Renal cortex interstitium (tissue), 11 donors: ENCODE results near the gene RGS19. TPM values are rescaled to one million over a fixed set of nuclear protein-coding genes. Genes with fewer than 3 reads are reported as not detected.

ENCODE experiments used
- DNase-seq, 11 donors: peaks; one replicate each; pipeline ENCODE4 v3.0.0-alpha.2; 2013; ENCODE audit warnings: low read depth in 9 of 11, low spot score in 4 of 11; ENCODE audit errors: extremely low read depth in 1 of 11
- polyA plus RNA-seq, 3 donors: library from polyadenylated mRNA; unstranded; fragments of 120-200 nt; gene quantifications; one replicate each; pipeline ENCODE4 v1.2.1, GENCODE V29; 2013; ENCODE audit not compliant: insufficient read length in 3 of 3

The RGS19 gene
- polyA plus RNA-seq, 3 donors: 4.5 to 7.1 (median 5.7) TPM

DNA sequence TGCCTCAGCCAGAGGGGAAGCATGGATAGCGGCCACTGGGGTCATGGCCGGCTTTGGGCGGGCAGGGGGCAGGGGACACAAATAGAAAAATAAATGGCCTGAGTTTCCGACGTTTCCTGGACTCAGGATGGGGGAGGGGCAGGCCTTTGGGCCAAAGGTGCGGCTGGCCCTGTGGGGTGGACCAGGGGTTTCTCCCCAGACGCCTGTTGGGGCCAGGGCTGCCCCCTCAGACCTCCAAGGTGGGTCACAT lies 22.8 kb downstream of the RGS19 start:
- DNase-seq: no peak

GRCh38 chr20:64055893-64056638 lies 23.3 kb downstream of the RGS19 start:
- no peak for DNase-seq

DNA sequence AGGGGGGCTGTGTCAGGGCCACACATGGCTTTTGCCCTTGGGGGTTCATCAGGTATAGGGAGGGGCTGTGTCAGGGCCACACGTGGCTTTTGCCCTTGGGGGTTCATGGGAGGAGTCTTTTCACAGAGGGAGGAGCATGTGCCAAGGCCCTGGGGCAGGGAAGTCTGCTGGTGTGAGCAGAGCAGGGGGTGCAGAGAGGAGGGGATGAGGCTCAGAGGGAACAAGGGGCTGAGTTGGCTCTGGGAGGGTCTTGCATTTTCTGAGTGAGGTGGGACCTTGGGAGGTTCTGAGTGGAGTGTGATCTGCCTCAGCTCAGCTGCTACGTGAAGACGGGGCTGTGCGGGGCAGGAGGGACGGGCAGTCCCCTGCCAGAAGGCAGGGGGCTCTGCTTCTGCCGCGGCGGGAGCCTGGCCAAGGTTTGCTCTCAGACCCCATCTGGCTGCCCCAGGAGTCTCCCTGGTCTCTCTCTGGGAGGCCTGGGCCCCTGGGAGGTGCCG lies 23.9 kb downstream of the RGS19 start:
- DNase-seq: no peak

DNA sequence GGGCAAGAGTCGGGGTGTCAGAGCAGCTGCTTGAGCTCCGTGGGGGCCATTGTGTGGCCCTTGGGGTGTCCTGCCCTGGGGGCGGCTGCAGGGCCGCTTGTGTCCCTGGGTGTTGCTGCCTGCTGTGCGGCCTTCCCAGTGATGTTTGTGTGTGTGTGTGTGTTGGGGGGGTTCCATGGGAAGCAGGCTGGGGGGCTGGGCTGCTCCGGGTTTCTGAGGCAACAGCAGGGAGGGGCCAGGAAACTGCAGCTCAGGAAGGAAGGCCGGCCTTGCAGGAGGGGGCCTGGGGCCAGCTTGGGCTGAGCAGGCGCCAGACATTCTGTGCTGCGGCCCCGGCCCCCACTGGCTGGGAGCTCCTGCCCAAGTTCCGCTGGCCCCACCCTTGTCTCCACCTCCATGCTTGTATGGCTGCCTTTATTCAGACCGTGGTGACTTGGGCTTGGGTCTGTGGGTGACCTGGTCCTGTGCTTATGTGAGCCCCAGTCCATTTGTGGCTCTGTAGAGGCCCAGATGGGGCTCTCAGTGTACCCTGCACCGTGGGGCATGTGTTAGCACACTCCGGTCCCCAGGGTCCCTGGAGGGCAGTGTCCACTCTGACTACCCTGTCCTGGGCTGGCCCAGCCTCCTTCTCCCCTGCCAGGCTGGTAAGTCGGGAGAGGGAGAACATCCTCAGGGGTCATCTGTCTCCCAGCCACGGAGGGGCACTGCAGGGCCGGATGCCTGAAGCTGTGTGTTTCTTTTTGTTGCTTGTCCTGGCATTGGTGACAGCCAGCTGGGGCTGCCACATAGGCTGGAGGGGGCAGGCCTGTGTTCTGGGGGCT lies 25.3 kb downstream of the RGS19 start:
- DNase-seq: no peak

- DNase-seq: no peak
Measured at GRCh38 chr20:64052987-64053840, 26.1 kb downstream of the RGS19 start.

DNA sequence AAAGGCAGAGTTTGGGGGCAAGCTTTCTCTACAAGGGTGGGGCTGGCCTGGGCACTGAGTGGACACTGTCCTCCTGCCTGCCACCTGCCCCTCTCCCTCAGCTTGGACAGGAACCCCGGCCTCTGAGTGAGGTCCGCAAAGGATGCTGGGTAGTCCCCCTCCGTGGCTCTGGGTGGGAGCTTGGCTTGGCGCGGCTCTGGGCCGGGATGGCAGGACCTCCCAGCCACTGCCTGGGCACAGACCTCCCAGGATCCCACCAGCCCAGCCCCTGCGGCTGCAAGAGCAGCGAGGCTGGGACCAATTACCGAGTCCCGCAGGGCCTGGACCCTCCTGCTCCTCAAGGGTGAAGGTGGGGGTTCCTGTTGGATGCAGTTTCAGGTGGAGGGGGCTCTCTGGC lies 27.0 kb downstream of the RGS19 start:
- no peak for DNase-seq

GRCh38 chr20:64051561-64052325 lies 27.6 kb downstream of the RGS19 start:
- DNase-seq: no peak

- DNase-seq: no peak
Measured at GRCh38 chr20:64051033-64051452, 28.3 kb downstream of the RGS19 start.

- no peak for DNase-seq
Measured at GRCh38 chr20:64050261-64051032, 28.9 kb downstream of the RGS19 start.

- no peak for DNase-seq
Measured at GRCh38 chr20:64049878-64050260, 29.4 kb downstream of the RGS19 start.

- DNase-seq: no peak
Measured at GRCh38 chr20:64049060-64049877, 30.0 kb downstream of the RGS19 start, which contains the start of gene SOX18. Gene SOX18, minus strand, starts transcription at chr20:64049639. Its CDS starts 123 bp downstream, at chr20:64049516.

DNA sequence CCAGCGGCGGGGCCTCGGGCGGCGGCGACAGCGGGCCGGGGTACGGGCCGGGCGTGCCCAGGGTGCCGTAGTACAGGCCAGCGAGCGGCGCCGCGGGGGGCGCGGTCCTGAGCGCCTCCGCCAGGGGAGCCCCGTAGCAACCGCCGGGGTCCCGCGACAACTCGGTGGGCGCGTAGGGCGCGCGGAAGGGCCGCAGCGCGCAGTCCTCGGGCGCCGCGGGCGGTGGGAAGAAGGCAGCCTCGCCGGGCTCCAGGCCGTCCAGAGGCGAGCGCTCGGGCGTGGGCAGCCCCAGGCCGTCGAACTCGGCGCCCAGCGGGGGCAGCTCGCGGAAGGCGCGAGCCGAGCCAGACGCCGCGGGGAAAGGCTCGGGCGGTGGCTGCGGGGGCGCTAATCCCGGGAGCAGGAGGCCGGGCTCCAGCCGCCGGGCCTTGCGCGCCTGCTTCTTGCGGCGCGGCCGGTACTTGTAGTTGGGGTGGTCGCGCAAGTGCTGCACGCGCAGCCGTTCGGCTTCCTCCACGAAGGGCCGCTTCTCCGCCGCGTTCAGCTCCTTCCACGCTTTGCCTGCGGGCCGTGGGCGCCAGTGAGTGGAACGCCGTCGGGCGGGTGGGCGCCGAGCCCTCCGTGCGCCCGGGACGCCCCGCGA lies 30.8 kb downstream of the RGS19 start:
- DNase-seq: no peak

GRCh38 chr20:64047968-64048401 lies 31.3 kb downstream of the RGS19 start:
- no peak for DNase-seq

DNA sequence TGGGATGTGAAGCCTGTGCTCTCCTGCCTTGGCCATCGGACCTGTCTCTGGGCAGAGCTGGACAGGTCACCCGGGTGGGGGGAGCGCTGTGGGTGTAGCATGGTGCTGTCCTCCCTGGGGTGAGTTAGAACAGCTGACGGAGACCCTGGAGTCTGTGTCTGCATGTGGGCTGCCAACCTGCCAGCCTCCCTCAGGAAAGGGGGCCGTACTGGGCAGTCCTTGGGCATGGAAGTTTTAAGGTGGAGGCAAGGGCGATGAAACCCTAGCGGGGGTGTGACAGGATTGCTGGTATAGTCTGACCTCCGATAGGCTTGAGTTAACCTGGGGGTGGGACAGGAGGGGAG lies 32.3 kb downstream of the RGS19 start:
- no peak for DNase-seq

DNA sequence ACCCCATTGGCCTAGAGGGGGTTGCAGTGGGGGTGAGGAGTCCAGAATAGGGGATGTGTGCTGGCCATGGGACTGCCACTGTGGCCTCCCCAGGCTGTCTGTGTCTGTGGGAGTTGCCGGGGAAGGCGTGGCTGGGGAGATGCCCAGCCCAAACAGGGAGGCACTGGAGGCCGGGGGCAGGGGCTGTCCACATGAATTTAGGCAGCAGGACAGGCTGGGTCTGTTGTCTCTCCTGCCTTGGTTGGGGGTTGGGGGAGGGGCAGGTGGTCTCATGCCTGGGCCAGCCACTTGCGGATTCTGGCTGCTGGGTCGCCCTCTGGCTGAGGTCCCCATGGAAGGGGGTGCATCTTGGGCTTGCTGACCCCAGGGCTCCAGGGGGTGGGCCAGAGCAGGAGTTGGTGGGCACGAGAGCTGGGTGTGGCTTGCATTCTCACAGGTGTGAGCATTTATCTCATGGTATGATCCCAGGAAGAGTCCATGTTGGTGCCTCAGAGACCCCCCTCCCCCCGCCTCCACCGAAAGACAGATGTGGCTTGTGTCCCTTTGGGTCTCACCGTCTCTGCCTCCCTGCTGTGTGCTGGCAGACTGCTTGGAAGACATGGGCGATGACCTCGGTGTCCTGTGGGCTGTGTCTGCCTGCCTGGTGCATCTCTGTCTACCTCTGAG lies 33.8 kb downstream of the RGS19 start:
- DNase-seq: no peak

- DNase-seq: no peak
Measured at GRCh38 chr20:64044484-64045247, 34.7 kb downstream of the RGS19 start.
